ENCODE measurements around the gene CAMK2A. TPM values are rescaled to one million over a fixed set of nuclear protein-coding genes. Genes with fewer than 3 reads are reported as not detected.

The CAMK2A gene
- polyA plus RNA-seq, 1 donor: 1.1 TPM

DNA sequence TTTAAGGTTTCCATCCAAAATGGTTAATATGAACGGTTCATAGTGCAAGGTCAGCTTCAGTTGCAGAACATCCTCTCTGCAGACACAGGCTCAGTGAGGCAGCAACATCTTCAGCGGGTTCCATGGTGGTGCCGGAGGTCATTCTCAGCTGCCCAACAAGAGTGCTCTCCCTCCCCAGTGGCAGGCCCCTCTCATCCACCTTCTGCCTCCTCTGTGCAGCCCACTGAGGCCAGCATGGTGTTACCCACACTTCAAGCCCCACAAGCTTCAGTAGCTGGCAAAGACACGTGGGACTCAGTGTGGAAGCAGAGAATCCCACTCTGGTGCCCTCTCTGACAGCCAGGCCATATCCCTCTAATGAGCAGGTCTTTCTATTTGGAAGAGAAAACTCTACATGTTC, 17.2 kb upstream of the CAMK2A start:
- H3K27ac ChIP-seq (ENCODE audit: low read length): no peak overlapping the region
- no peak for DNase-seq
- no peak overlapping the region for H3K4me3 ChIP-seq (ENCODE audit: low read length)
- no CpG with 5 or more reads among the region's 4 CpGs for WGBS (ENCODE audit: insufficient coverage, low lambda C conversion rate)
- peaks cover 26% of the 10 kb centered on the region for H3K27me3 ChIP-seq (ENCODE audit: control insufficient read depth, insufficient read depth, low read length)
- no peaks in the 10 kb centered on the region for H3K9me3 ChIP-seq (ENCODE audit: control insufficient read depth, low read depth, low read length)
- no peaks in the 10 kb centered on the region for H3K36me3 ChIP-seq (ENCODE audit: control insufficient read depth, insufficient read depth, low read length)
- H3K4me1 ChIP-seq (ENCODE audit: control insufficient read depth, insufficient read depth, low read length): peaks cover 7% of the 10 kb centered on the region

DNA sequence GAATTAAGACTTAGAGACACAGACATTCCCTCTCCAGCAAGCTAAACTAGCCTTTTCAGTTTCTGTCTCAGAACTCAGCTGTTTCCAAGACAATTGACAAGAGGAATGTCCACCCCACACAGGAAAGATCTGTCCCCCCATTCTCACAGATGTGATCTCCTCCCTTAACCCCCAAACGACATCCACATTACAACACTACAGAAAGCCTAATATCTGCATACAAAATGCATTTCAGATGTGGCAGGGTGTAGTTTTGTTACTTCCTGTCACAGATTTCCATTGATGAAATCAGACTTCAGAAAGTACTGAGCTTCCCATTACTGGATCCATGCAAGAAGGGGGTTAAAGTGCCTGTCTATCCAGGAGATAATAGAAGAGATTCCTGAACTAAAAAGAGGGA, 16.0 kb upstream of the CAMK2A start:
- Histone ChIP-seq H3K9me3 (ENCODE audit: control insufficient read depth, low read depth, low read length) (no peaks in the 10 kb centered on the region), H3K27ac (ENCODE audit: low read length) (no peak overlapping the region), H3K27me3 (ENCODE audit: control insufficient read depth, insufficient read depth, low read length) (peaks cover 37% of the 10 kb centered on the region), H3K4me3 (ENCODE audit: low read length) (no peak overlapping the region), H3K36me3 (ENCODE audit: control insufficient read depth, insufficient read depth, low read length) (no peaks in the 10 kb centered on the region), H3K4me1 (ENCODE audit: control insufficient read depth, insufficient read depth, low read length) (peaks cover 7% of the 10 kb centered on the region)
- no peak for DNase-seq
- no CpG with 5 or more reads among the region's 1 CpG for WGBS (ENCODE audit: insufficient coverage, low lambda C conversion rate)

DNA sequence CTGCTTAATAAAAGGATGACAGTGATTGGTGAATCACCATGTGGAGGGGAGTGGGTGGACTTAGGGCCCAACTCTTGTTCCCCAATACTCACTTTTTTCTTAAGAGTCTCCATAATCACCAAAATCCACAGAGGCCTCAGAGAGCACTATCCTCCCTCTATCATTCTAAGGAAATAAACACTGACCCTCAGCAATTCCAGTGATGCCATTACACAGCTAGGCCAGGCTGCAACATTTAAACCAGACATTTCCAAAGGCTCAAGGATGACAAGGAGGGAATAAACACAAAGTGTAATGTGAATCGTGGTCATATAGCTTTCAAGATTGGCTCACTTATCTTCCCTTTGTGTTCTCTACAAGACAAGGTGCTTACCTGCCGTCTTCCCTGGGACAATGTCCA, 15.5 kb upstream of the CAMK2A start:
- no peak for DNase-seq
- H3K27ac ChIP-seq (ENCODE audit: low read length): no peak overlapping the region
- no CpG with 5 or more reads among the region's 2 CpGs for WGBS (ENCODE audit: insufficient coverage, low lambda C conversion rate)

DNA sequence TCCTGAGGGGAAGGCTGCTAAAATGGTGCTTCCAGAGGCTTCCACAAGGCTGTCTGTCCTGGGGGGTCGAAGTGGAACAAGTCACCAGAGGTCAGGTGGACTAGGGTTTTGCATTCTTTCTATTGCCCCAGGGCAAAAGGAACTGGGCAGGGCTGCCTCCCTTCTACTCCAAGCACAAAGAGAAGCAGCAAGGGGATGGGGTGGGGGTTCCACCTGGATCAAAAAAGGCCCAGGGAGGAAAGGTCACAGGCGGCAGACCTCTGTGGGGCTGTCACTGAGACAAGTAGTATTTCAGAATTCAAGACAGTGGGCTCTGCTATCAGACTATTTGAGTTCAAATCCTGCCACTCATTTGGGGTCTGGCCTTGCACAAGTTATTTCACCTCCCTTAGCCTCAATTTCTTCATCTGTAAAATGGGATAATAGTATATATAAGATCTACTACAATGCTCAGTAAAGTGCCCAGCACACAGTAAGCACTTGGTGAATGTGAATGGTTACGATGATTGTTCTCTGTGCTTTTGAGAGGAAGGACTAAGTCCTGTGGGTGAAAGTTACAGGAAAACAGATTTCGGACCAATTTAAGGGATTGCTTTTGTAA, 15.0 kb upstream of the CAMK2A start:
- H3K27ac ChIP-seq (ENCODE audit: low read length): no peak overlapping the region
- no peak for DNase-seq
- peaks cover 7% of the 10 kb centered on the region for H3K4me1 ChIP-seq (ENCODE audit: control insufficient read depth, insufficient read depth, low read length)
- peaks cover 41% of the 10 kb centered on the region for H3K27me3 ChIP-seq (ENCODE audit: control insufficient read depth, insufficient read depth, low read length)
- H3K4me3 ChIP-seq (ENCODE audit: low read length): no peak overlapping the region
- no peaks in the 10 kb centered on the region for H3K9me3 ChIP-seq (ENCODE audit: control insufficient read depth, low read depth, low read length)
- H3K36me3 ChIP-seq (ENCODE audit: control insufficient read depth, insufficient read depth, low read length): no peaks in the 10 kb centered on the region
- no CpG with 5 or more reads among the region's 4 CpGs for WGBS (ENCODE audit: insufficient coverage, low lambda C conversion rate)

More for the DNA sequence above, 15.5 kb upstream of the CAMK2A start:
- Histone ChIP-seq H3K9me3 (ENCODE audit: control insufficient read depth, low read depth, low read length) (no peaks in the 10 kb centered on the region), H3K4me1 (ENCODE audit: control insufficient read depth, insufficient read depth, low read length) (peaks cover 7% of the 10 kb centered on the region), H3K27me3 (ENCODE audit: control insufficient read depth, insufficient read depth, low read length) (peaks cover 41% of the 10 kb centered on the region), H3K36me3 (ENCODE audit: control insufficient read depth, insufficient read depth, low read length) (no peaks in the 10 kb centered on the region), H3K4me3 (ENCODE audit: low read length) (no peak overlapping the region)

DNA sequence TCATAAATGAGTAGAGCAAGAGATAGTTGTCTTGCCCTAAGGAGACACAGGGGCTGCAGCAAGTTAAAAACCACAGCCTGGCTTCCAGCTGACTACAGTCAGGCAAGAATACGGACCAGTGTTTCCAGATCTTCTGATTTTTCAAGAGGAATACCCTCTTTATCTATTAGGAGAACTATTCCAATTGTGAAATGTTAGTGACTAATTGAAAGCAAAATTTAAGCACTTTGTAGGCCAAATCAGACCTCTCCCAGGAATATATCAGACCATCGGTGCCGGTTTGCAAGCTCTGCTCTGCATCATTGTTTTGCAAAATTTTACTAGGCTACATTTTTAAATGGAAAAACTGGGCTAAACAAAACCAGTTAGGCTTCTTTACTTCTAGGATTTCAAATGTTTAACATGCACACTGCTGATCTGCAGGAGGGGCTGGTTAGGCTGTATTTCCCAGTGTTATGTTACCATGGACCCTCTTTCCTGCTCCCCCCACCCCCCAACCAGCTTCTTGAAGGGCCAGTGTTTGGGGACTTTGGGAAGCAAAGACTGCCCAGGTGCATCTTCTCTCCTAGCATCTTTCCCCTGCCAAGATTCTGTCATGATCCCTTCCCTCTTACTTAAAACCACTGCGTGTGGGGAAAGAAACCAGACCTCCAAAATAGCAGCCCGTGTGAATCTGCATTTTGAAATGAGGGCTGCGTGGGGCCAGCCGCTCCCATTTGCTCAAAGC, 14.2 kb upstream of the CAMK2A start:
- DNase-seq: peak in 1 of 2 donors; percentile 46
- Histone ChIP-seq H3K27me3 (ENCODE audit: control insufficient read depth, insufficient read depth, low read length) (peaks cover 41% of the 10 kb centered on the region), H3K9me3 (ENCODE audit: control insufficient read depth, low read depth, low read length) (no peaks in the 10 kb centered on the region), H3K4me3 (ENCODE audit: low read length) (no peak overlapping the region), H3K27ac (ENCODE audit: low read length) (peak overlapping the region; percentile 61), H3K4me1 (ENCODE audit: control insufficient read depth, insufficient read depth, low read length) (peaks cover 7% of the 10 kb centered on the region), H3K36me3 (ENCODE audit: control insufficient read depth, insufficient read depth, low read length) (no peaks in the 10 kb centered on the region)
- 83% methylated on average over 1 of the region's 7 CpGs for WGBS (ENCODE audit: insufficient coverage, low lambda C conversion rate)

DNA sequence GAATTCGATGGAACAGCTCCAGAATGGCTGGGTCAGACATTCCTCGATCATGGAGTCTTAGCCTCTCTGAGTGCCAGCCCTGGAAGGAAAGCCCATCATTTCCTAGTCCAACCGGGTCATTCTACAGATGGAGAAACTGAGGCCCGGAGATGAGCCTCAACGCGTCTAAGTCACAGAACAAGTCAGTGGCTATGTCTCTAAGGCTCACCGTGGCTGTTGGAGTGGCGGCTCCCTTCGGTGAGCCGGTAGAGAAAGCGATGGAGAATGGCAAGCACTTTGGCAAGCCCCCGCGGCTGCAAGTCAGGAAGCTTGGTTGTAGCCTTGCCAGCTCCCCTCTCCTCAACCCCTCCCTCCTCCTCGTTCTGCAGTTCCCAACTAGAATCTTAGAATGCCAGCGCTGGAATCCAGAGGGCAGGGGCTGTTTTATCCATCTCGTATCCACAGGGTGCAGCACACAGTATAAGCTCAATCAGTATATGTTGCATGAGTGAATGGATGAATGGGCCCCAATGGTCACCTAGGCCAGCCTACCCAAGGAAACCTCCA, 13.6 kb upstream of the CAMK2A start:
- no peak for DNase-seq
- Histone ChIP-seq H3K27ac (ENCODE audit: low read length) (peak overlapping the region; percentile 61), H3K4me1 (ENCODE audit: control insufficient read depth, insufficient read depth, low read length) (peaks cover 7% of the 10 kb centered on the region), H3K27me3 (ENCODE audit: control insufficient read depth, insufficient read depth, low read length) (peaks cover 41% of the 10 kb centered on the region), H3K9me3 (ENCODE audit: control insufficient read depth, low read depth, low read length) (no peaks in the 10 kb centered on the region), H3K4me3 (ENCODE audit: low read length) (no peak overlapping the region), H3K36me3 (ENCODE audit: control insufficient read depth, insufficient read depth, low read length) (no peaks in the 10 kb centered on the region)
- WGBS (ENCODE audit: insufficient coverage, low lambda C conversion rate): no CpG with 5 or more reads among the region's 16 CpGs

DNA sequence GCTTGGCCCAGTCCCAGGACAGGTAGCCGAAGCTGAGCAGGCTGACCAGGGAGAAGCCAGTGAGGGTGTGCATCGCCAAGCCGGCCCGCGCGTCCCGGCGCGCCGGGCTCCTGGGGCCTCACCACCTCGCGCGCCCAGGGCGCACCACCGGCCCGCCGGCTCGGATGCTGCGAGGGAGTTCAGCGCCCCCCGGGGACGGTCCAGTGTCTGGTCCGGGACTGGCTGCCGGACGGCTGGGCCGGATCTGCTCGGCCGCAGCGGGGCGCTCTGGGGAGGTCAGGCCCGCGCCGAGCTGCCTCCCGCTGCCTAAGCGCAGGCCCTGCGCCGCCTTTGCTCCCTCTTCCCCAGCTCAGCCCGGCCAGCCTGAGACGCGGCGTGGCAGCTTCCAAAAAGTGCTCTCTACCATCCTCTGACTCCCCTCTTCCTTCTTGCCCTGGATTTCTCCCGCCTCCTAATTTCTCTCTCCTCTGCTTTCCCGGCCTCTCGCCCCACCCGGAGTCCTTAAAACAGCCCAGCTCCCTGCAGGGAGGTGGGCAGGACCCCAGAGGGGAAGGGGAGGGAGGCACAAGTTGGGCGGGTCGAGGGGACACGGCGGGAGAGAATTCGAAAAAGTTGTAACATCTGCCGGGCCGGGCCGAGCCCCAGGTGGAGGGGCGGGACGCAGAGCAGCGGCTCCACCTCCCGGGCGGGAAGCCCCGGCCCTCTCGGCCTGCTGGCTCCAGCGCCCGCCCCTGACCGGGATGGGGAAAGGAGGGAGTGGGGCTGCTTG, 12.9 kb upstream of the CAMK2A start, which contains the start of gene ARSI:
ARSI (minus strand) TSS at position 605 of the 769 bp plus-strand sequence; CDS start at position 73, 532 bp downstream.
- peak within 1 kb of the TSS; percentile 61 for H3K27ac ChIP-seq (ENCODE audit: low read length)
- no CpG with 5 or more reads among the region's 63 CpGs for WGBS (ENCODE audit: insufficient coverage, low lambda C conversion rate)
- H3K36me3 ChIP-seq (ENCODE audit: control insufficient read depth, insufficient read depth, low read length): no peaks in the 10 kb centered on the region
- no peaks in the 10 kb centered on the region for H3K9me3 ChIP-seq (ENCODE audit: control insufficient read depth, low read depth, low read length)
- peak within 1 kb of the TSS; percentile 35 for H3K4me3 ChIP-seq (ENCODE audit: low read length)
- peaks cover 7% of the 10 kb centered on the region for H3K4me1 ChIP-seq (ENCODE audit: control insufficient read depth, insufficient read depth, low read length)
- H3K27me3 ChIP-seq (ENCODE audit: control insufficient read depth, insufficient read depth, low read length): peaks cover 41% of the 10 kb centered on the region
- peak; percentile 55 to 58 for DNase-seq

DNA sequence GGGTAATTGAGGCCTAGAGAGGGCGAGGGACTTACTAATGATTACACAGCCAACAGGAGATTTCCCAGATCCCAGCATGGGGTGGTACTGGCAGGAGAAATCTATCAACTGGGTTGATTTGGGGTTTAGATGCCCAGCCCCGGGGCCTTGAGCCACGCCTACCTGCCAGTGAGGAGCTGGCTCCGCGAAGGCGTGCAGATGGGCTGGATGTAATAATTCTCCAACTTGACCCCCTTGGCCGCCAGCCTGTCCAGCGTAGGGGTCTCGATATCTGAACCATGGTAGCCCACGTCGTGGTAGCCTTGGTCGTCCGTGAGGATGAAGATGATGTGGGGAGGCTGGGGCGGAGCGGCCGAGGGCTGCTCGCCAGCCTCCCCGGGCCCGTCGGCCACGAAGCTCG, 12.3 kb upstream of the CAMK2A start:
- no CpG with 5 or more reads among the region's 22 CpGs for WGBS (ENCODE audit: insufficient coverage, low lambda C conversion rate)
- no peaks in the 10 kb centered on the region for H3K36me3 ChIP-seq (ENCODE audit: control insufficient read depth, insufficient read depth, low read length)
- peak overlapping the region; percentile 35 for H3K4me3 ChIP-seq (ENCODE audit: low read length)
- H3K27me3 ChIP-seq (ENCODE audit: control insufficient read depth, insufficient read depth, low read length): peaks cover 41% of the 10 kb centered on the region
- no peak for DNase-seq
- H3K9me3 ChIP-seq (ENCODE audit: control insufficient read depth, low read depth, low read length): no peaks in the 10 kb centered on the region
- peaks cover 7% of the 10 kb centered on the region for H3K4me1 ChIP-seq (ENCODE audit: control insufficient read depth, insufficient read depth, low read length)
- no peak overlapping the region for H3K27ac ChIP-seq (ENCODE audit: low read length)

DNA sequence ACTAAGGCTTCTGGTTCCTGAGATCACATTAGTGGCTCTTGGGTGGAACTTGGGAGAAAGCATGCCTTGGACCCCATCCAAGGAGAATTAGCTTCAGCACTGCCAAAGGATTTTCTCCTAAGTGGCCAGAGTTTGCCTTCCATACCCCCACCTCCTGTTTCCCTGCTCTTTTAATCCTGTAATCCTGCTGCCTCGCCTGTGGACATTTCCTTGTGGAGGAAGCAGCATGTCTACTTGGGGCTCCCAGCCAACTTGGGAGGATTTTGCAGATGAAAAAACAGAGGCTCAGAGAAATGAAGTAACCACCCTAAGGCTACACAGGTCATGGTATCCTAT, 11.6 kb upstream of the CAMK2A start:
- no peak for DNase-seq
- no CpG with 5 or more reads among the region's 1 CpG for WGBS (ENCODE audit: insufficient coverage, low lambda C conversion rate)
- Histone ChIP-seq H3K27ac (ENCODE audit: low read length) (no peak overlapping the region), H3K36me3 (ENCODE audit: control insufficient read depth, insufficient read depth, low read length) (peaks cover 3% of the 10 kb centered on the region), H3K4me3 (ENCODE audit: low read length) (no peak overlapping the region), H3K27me3 (ENCODE audit: control insufficient read depth, insufficient read depth, low read length) (peaks cover 41% of the 10 kb centered on the region), H3K9me3 (ENCODE audit: control insufficient read depth, low read depth, low read length) (no peaks in the 10 kb centered on the region), H3K4me1 (ENCODE audit: control insufficient read depth, insufficient read depth, low read length) (peaks cover 12% of the 10 kb centered on the region)

DNA sequence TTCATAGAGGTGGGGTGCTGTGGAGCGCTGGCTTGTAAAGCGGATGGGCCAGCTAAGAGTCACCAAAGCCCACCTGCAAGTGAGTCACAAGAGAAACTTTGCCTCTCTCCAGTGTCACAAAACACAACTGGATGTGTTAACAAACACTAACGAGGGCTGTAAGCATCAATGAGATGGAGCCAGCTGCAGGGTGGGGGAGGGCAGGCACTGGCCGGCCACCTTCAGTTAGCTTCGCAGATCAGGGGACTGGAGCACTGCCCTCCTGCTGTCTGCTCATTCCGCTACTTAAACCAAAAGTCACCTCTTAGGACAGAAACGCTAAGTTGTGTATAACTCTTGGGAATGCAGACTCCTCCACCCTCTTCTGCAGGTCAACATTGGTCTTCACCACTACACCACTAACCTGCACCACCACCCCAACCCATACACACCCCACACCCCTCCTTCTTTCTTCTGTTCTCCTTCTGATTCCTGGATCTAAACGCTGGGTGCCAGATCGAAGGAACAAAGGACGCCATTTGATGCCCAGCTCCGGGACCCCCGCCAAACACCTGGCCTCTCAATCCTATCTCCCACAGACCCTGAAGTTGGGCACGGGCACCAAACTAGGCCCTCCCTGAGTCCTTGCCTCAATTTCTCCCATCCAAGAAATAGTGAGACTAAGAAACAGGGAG, 11.1 kb upstream of the CAMK2A start:
- no CpG with 5 or more reads among the region's 13 CpGs for WGBS (ENCODE audit: insufficient coverage, low lambda C conversion rate)
- Histone ChIP-seq H3K4me3 (ENCODE audit: low read length) (no peak overlapping the region), H3K9me3 (ENCODE audit: control insufficient read depth, low read depth, low read length) (no peaks in the 10 kb centered on the region), H3K36me3 (ENCODE audit: control insufficient read depth, insufficient read depth, low read length) (peaks cover 3% of the 10 kb centered on the region), H3K27ac (ENCODE audit: low read length) (no peak overlapping the region), H3K27me3 (ENCODE audit: control insufficient read depth, insufficient read depth, low read length) (peaks cover 41% of the 10 kb centered on the region), H3K4me1 (ENCODE audit: control insufficient read depth, insufficient read depth, low read length) (peaks cover 17% of the 10 kb centered on the region)
- DNase-seq: no peak

Data from large intestine (tissue), 3 donors.